Measurements from ENCODE around the gene SRSF8. TPM values are rescaled to one million over a fixed set of nuclear protein-coding genes. Genes with fewer than 3 reads are reported as not detected.

Gene SRSF8
- total RNA-seq, 4 donors from 2014 or later: 30.3 to 42.2 (median 34.8) TPM

DNA sequence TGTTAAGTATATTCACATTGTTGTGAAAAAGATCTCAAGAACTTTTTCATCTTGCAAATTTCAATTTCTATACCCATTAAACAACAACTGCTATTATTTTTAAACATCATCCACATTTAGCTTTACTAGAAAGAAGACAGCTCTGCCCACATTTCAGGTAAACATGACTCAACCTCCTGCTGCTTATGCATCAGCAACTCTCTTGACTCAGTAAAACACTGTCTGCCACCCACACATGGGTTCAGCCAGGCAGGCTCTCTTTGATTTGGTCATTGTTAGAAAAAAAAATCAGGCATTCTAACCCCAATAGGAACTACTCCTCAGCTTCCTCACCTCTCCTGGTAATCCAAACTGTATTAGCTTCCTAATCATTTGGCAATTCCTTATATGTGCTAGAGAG, 17.8 kb downstream of the SRSF8 start:
- H3K9me3 ChIP-seq: no peaks in the 10 kb centered on the region
- peaks cover 0 to 16% (median 10%) of the 10 kb centered on the region in 4 donors for H3K4me1 ChIP-seq
- H3K27me3 ChIP-seq: no peaks in the 10 kb centered on the region
- H3K36me3 ChIP-seq: no peaks in the 10 kb centered on the region
- no peak for TF ChIP-seq EP300 (IDR thresholded peaks at IDR 0.05)
- TF ChIP-seq, protein P1, sequence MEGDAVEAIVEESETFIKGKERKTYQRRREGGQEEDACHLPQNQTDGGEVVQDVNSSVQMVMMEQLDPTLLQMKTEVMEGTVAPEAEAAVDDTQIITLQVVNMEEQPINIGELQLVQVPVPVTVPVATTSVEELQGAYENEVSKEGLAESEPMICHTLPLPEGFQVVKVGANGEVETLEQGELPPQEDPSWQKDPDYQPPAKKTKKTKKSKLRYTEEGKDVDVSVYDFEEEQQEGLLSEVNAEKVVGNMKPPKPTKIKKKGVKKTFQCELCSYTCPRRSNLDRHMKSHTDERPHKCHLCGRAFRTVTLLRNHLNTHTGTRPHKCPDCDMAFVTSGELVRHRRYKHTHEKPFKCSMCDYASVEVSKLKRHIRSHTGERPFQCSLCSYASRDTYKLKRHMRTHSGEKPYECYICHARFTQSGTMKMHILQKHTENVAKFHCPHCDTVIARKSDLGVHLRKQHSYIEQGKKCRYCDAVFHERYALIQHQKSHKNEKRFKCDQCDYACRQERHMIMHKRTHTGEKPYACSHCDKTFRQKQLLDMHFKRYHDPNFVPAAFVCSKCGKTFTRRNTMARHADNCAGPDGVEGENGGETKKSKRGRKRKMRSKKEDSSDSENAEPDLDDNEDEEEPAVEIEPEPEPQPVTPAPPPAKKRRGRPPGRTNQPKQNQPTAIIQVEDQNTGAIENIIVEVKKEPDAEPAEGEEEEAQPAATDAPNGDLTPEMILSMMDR (IDR thresholded peaks at IDR 0.05): no peak
- TF ChIP-seq POLR2AphosphoS5 (IDR thresholded peaks at IDR 0.05): no peak
- no peak for TF ChIP-seq POLR2A (IDR thresholded peaks at IDR 0.05; ENCODE audit: low read depth)
- H3K4me3 ChIP-seq: no peak overlapping the region
- H3K27ac ChIP-seq (replicated peaks in 1 of 4): no peak overlapping the region
- no peak for DNase-seq (ENCODE audit: extremely low spot score)
- intact Hi-C loops (cut with DNase I): no loop called here

DNA sequence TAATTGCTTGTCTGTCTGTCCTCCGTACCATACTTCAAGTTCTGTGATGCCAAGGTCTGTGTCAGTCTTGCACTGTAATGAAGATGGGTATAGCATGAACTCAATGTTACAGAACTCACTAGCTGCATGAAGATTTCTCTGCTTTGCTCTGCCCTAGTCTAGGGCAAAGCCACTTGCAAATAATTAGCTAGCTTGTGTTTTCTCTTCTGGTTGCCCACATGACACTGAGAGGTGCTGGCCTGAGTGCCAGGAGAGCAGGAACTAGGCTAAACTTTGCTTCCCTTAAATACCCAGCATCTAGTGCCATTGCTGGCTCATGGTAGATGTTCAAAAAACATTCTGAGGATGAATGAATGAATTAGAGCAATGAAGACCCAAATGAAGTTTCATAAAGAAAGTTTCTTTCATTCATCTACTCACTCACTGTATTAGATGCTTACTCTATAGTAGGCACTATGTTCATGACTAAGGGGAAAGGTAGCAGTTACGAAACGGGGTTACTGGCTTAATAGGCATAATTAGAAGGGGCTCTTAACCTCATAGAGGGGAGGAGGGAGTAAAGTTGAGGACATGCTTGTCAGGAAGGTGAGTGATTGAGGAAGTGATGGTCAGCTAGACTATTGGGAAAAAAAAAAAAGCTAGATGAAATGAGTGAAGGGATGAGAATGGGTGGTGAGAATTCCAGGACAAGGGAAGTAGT, 18.5 kb downstream of the SRSF8 start:
- Histone ChIP-seq H3K4me3 (no peak overlapping the region), H3K27ac (replicated peaks in 1 of 4) (no peak overlapping the region), H3K27me3 (no peaks in the 10 kb centered on the region), H3K4me1 (peaks cover 0 to 17% (median 11%) of the 10 kb centered on the region in 4 donors), H3K36me3 (no peaks in the 10 kb centered on the region), H3K9me3 (no peaks in the 10 kb centered on the region)
- DNase-seq (ENCODE audit: extremely low spot score): no peak
- 82% methylated on average over 3 of the region's 3 CpGs for WGBS
- intact Hi-C loops (cut with DNase I): loop anchor here (5.0 kb wide), 1 partner anchor 62 kb away; no protein-coding TSS in a partner anchor
- no peak for TF ChIP-seq POLR2A (IDR thresholded peaks at IDR 0.05; ENCODE audit: low read depth)
- TF ChIP-seq POLR2AphosphoS5 (IDR thresholded peaks at IDR 0.05): no peak
- TF ChIP-seq EP300 (IDR thresholded peaks at IDR 0.05): no peak
- TF ChIP-seq, protein P1 (IDR thresholded peaks at IDR 0.05): no peak

DNA sequence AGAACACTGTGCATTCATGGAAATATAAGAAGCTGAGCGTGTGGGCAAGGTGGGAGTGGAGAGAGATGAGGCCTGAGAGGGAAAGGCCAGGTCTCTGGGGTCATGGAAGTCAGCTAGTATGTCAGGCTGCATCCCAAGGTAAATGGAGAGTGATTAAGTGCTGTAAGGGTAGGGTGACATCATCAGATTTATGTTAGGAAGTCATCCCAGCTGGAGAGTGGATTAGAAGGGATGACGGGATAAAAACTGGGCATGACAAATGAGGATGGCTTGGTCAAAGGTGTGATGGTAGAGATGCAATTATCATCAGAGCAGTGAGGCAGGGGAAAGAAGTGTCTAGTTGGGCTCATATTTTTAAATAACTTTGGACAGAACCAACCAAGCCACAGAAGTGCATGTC, 19.4 kb downstream of the SRSF8 start:
- H3K4me1 ChIP-seq: peaks cover 9 to 21% (median 20%) of the 10 kb centered on the region in 4 donors
- TF ChIP-seq, protein P1 (IDR thresholded peaks at IDR 0.05): no peak
- TF ChIP-seq POLR2AphosphoS5 (IDR thresholded peaks at IDR 0.05) (no peak), EP300 (IDR thresholded peaks at IDR 0.05) (no peak), POLR2A (IDR thresholded peaks at IDR 0.05; ENCODE audit: low read depth) (no peak)
- no peak overlapping the region for H3K4me3 ChIP-seq
- intact Hi-C loops (cut with DNase I): loop anchor here (5.0 kb wide), 1 partner anchor 61 kb away; no protein-coding TSS in a partner anchor
- no peaks in the 10 kb centered on the region for H3K27me3 ChIP-seq
- H3K36me3 ChIP-seq: no peaks in the 10 kb centered on the region
- no peaks in the 10 kb centered on the region for H3K9me3 ChIP-seq
- WGBS: 81% methylated on average over 2 of the region's 2 CpGs
- H3K27ac ChIP-seq (replicated peaks in 1 of 4): no peak overlapping the region
- DNase-seq (ENCODE audit: extremely low spot score): no peak

DNA sequence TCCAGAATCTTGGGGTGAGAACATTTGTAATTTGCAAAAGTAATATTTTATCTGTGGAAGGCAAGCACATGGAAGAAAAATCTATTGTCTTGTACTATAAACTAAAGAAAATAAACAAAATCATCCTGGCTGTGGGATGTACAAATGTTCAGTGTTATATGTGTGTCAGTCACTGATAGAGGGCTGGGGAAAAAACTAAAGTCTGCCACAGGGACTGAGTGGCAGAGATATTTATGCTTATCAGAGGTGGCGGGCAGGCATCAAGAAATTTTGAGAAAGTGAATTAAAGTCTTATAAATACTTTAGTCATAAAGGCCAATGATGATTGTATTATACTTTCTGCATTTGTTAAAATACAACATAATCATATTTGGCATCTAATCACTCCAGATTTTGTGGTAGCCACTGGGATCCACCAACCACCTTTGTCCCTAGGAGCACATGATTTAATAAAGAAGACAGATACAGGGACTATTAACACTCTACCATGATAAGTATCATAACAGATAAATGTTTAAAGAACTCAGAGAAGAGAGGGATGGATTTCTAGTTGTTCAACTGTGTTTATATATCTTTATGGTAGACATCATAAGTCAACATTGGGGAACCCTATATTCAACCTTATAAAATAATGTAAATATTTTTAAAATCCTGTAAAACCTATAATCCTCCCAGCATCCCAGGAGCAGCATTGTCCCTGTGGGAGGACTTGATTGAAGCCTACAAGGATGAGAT, 20.3 kb downstream of the SRSF8 start:
- no peaks in the 10 kb centered on the region for H3K36me3 ChIP-seq
- no peak for DNase-seq (ENCODE audit: extremely low spot score)
- no peaks in the 10 kb centered on the region for H3K9me3 ChIP-seq
- no peak overlapping the region for H3K27ac ChIP-seq (replicated peaks in 1 of 4)
- TF ChIP-seq EP300 (IDR thresholded peaks at IDR 0.05): no peak
- TF ChIP-seq, protein P1 (IDR thresholded peaks at IDR 0.05): no peak
- TF ChIP-seq POLR2AphosphoS5 (IDR thresholded peaks at IDR 0.05): no peak
- no peak for TF ChIP-seq POLR2A (IDR thresholded peaks at IDR 0.05; ENCODE audit: low read depth)
- WGBS: 97% methylated on average over 1 of the region's 1 CpG
- H3K27me3 ChIP-seq: no peaks in the 10 kb centered on the region
- intact Hi-C loops (cut with DNase I): loop anchor here (5.0 kb wide), 1 partner anchor 60 kb away; no protein-coding TSS in a partner anchor
- peaks cover 14 to 29% (median 27%) of the 10 kb centered on the region in 4 donors for H3K4me1 ChIP-seq
- no peak overlapping the region for H3K4me3 ChIP-seq
